NCI-H2107 (cell line): ENCODE results near the gene GOLIM4.

Experiments
- DNase-seq: peaks from one replicate; lab custom pipeline; 2025; lab: John Stamatoyannopoulos, UW

GOLIM4 gene

DNA sequence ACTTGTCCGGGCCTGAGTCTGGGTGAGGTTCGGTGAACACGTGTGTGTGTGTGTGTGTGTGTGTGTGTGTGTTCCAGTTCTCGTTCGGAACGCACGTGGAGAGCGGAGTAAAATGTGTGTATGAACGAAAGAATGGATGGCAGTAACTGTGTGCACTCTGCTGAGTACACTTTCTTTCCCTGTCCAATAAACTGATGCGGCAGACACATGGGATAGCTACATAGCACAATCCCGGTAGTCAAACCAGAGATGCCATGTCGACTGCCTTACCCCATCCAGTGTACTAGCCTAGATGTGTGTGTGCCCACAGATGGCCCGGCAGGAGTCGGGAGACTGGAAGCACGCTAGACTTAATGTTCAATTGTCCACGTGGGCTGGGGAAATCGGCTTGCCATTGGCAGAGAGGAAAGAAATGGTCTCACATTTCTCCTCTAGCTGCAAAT lies 507 bp upstream of the GOLIM4 start:
- DNase-seq = peak; percentile 91

- peak; percentile 61 for DNase-seq
Measured at GRCh38 chr3:168094877-168095610, 680 bp downstream of the GOLIM4 start.

DNA sequence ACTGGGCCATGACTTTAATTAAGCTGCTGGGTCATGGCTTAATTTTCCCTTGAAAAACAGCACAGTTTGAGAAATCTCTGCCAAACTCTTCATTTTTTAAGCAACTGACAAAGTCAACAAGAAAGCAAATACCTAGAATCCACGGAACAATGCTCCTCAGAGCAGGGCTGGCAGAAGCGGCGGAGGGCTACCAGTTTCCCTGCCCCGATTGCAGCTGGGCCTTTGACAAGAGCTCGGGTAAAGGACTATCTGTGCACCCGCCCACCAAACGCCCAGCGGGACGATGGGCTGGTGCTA lies 1.2 kb downstream of the GOLIM4 start:
- DNase-seq = no peak

GRCh38 chr3:168093790-168094189 lies 1.9 kb downstream of the GOLIM4 start:
- no peak for DNase-seq

GRCh38 chr3:168093229-168093628 lies 2.5 kb downstream of the GOLIM4 start:
- DNase-seq = no peak

DNA sequence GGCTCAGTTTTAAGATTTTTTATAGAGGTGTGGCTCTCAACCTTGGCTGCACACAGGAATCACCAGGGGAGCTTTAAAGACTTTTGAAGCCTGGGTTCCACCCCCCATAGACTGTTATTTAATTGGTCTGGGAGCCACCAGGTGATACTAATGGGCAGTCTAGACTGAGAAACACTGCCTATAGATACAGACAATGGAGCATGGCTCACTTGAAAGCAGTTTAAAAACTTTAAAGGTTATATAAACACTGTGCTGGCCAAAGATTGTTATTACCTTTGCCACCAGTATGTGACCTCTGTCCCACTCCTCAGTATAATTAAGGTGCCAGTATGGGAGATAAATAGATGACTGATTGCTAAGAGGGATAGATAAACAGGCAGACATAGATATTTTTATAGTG lies 3.8 kb downstream of the GOLIM4 start:
- no peak for DNase-seq

- DNase-seq = no peak
Measured at GRCh38 chr3:168091302-168091858, 4.3 kb downstream of the GOLIM4 start.

DNA sequence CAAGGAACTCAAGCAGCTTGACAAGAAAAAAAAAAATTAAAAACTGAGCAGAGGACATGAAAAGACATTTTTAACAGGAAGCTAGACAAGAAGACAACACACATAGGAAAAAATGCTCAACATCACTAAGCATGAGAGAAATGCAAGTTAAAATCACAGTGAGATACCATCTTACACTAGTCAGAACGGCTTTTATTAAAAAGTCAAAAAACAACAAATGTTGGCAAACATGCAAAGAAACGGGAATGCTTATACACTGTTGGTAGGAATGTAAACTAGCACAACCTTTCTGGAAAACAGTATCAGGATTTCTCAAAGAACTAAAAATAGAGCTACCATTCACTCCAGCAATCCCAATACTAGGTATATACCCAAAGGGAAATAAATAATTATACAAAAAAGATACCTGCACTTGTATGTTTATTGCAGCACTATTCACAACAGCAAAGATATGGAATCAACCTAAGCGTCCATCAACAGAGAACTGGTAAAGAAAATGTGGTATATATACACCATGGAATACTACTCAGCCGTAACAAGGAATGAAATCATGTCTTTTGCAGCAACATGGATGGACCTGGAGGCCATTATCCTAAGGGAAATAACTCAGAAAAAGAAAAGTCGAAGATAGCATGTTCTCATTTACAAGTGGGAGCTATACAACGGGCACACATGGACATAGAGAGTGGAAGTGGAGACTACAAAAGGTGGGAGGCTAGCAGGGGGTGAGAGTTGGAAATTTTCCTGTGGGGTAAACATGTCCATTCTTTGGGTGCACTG lies 5.2 kb downstream of the GOLIM4 start:
- DNase-seq = no peak

- no peak for DNase-seq
Measured at GRCh38 chr3:168089179-168089771, 6.4 kb downstream of the GOLIM4 start.

- DNase-seq = no peak
Measured at GRCh38 chr3:168088106-168088720, 7.5 kb downstream of the GOLIM4 start.

GRCh38 chr3:168087539-168087938 lies 8.2 kb downstream of the GOLIM4 start:
- DNase-seq = no peak

- DNase-seq = no peak
Measured at GRCh38 chr3:168086541-168087260, 9.0 kb downstream of the GOLIM4 start.

- no peak for DNase-seq
Measured at GRCh38 chr3:168085491-168086119, 10.1 kb downstream of the GOLIM4 start.

DNA sequence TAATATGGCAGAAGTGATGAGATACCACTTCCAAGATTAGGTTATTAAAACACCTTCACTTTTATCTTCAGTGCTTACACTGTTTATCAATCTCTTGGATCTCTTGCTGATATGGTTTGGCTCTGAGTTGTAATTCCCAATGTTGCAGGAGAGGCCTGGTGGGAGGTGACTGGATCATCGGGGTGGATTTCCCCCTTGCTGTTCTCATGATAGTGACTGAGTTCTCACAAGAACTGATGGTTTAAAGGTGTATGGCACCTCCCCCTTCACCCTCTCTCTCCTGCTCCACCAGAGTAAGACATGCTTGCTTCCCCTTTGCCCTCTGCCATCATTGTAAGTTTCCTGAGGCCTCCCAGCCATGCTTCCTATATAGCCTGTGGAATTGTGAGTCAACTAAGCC lies 11.8 kb downstream of the GOLIM4 start:
- no peak for DNase-seq

DNA sequence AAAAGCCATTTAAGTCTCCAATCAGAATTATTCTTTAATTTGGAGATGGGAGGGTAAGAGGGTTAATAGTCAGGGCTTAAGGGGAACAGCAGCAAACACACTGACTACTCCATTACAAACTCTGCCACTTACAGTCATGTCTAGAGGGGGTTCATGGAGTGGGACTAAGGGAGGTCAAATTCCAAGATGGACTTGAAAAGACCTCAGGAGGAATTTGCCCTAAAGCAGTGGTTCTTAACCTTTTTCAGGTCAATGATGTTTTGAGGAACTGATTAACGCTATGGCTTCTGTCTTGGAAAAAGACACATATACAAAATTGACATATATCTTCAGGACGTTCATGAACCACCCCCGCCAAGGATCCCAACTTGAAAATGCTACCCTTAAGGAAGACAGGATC lies 13.9 kb downstream of the GOLIM4 start:
- DNase-seq = no peak

GRCh38 chr3:168081171-168081771 lies 14.5 kb downstream of the GOLIM4 start:
- no peak for DNase-seq

DNA sequence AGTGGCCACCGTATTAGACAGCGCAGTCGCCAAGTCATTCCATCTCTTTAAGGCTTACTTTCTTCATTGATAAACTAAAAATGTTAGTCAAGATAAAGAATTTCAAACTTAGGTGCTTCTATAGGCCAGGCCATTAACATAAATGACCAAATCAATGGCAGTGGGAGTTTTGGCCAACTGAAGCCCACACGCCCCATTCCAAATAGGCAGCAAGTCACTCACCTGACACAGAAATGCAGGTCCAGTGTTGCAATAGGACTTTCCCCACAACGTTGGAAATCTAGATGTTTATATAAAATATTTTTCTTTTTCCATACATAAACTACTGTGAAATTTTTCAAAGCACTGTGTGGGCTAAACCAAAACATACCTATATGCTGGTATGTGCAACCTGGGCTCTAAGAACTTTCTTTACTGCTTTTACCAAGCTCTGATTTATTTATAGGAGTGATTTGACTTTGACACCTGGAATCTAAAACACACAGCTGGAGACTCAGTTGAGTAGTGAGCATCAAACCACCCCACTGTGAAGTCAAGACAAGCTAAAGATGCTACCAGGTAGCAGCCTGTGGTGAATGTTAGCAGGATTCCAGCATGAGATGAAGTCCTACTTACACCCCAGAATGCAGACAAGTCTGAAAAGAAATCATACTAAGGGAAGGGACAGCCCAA lies 15.1 kb downstream of the GOLIM4 start:
- no peak for DNase-seq

- no peak for DNase-seq
Measured at GRCh38 chr3:168080022-168080421, 15.7 kb downstream of the GOLIM4 start.

GRCh38 chr3:168077091-168077490 lies 18.6 kb downstream of the GOLIM4 start:
- no peak for DNase-seq

DNA sequence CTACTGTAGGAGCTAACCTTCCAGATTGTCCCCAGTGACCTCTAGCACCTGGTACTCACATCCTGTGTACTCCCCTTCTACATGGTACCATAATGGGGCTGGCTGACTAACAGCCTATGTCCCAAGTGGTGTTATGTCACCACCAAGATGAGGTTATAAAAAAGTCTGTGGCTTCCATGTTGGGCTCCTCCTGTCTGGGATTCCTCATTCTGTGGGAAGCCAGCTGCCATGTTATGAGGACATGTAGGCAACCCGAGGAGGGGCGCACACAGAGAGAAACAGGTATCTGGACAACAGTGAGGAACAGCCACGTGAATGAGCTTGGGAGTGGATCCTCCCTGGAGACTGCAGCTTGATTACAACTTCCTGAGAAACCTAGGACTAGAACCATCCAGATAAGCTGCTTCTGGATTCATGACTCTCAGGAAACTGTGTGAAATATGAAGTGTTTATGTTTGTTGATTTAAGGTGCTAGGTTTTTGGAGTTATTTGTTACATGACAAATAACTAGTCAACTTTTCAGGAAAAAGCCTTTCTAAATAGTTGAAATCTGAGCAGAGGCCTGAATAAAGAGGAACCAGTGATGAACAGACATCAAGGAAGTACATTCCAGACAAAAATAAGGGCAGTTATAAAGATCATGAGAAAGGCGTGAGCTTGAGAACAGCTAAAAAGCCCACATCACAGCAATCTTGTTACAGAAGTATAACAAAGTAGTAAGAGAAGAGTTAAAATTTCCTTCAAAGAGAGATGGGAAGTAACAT lies 21.7 kb downstream of the GOLIM4 start:
- no peak for DNase-seq
